Thoracic aorta (tissue), 2 donors: ENCODE measurements around the gene FURIN. TPM values are rescaled to one million over a fixed set of nuclear protein-coding genes. Genes with fewer than 3 reads are reported as not detected.
"Not testable (repeated sequence)": the region's sequence is repeated elsewhere in the genome, so short reads cannot be mapped to it uniquely, and the experiment has no call there.

ENCODE experiments used
- ATAC-seq: fragments of 150-250 bp; one replicate; pipeline ENCODE4 v1.8.0; 2017; ENCODE audit warnings: low read depth; ENCODE audit not compliant: insufficient number of reproducible peaks, low FRiP score
- DNase-seq: peaks from one replicate; pipeline ENCODE4 v3.0.0-alpha.2; 2020; ENCODE audit warnings: low spot score
- H3K27ac ChIP-seq, 2 donors: fragments of 200-600 bp; sonication (generic); 1 replicate in 1 of 2; 2 replicates in 1 of 2; pipeline ENCODE4 v1.5.1; 2016; ENCODE audit warnings: mild to moderate bottlenecking in 2 of 2, moderate library complexity in 2 of 2
- H3K27me3 ChIP-seq: fragments of 200-600 bp; sonication (generic); replicated peaks from 2 replicates; pipeline ENCODE4 v1.6.0; 2016; ENCODE audit warnings: mild to moderate bottlenecking; ENCODE audit not compliant: insufficient read depth
- H3K36me3 ChIP-seq: fragments of 200-600 bp; sonication (generic); one replicate; pipeline ENCODE4 v1.5.1; 2016
- H3K4me1 ChIP-seq, 2 donors: fragments of 200-600 bp; sonication (generic); 1 replicate in 1 of 2; 2 replicates in 1 of 2; pipeline versions ENCODE4 v1.5.1 to v1.6.0; 2016; ENCODE audit warnings: low read depth in 2 of 2, mild to moderate bottlenecking in 1 of 2; ENCODE audit not compliant: control insufficient read depth in 1 of 2
- H3K4me3 ChIP-seq: fragments of 200-600 bp; sonication (generic); 2 replicates; pipeline ENCODE4 v1.5.1; 2016; ENCODE audit warnings: mild to moderate bottlenecking
- H3K9me3 ChIP-seq: fragments of 200-600 bp; sonication (generic); 2 replicates; pipeline ENCODE4 v1.5.1; 2016
- CTCF ChIP-seq: fragments of 200-600 bp; sonication (generic); IDR thresholded peaks from one replicate; pipeline ENCODE4 v1.5.1; 2019; ENCODE audit warnings: antibody characterized with exemption
- total RNA-seq, 2 donors: library from RNA; depleted of rRNA; stranded (reverse); fragments of >200 nt; gene quantifications; one replicate each; pipeline versions ENCODE4 v1.1.0 to v1.2.3, GENCODE V29; 2016

The FURIN gene
- total RNA-seq, 2 donors from 2014 or later, result 78.4 to 89.7 TPM

DNA sequence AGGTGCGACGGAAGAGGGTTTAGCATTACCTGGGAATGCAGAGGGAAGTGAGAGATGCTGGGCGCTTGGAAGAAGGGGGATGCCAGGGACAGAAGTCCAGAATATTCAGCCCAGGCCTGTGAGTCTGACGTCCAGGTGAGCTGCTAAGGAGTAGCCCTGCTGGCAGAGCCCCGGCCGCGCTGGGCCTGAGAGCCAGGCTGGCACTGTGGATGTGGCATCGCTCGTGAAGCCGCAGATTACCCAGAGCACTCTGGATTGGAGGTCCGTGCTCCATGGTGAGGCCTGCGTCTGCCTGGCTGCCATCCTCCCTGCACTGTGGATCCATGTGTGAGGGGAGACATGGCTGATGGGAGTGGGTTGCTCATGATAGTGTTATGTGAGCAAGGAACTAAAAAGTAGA lies 49.2 kb downstream of the FURIN start:
- no peak overlapping the region for H3K4me3 ChIP-seq
- no peak overlapping the region for H3K27ac ChIP-seq
- H3K36me3 ChIP-seq, result peaks cover 70% of the 10 kb centered on the region
- TF ChIP-seq CTCF, result no peak
- H3K9me3 ChIP-seq, result no peaks in the 10 kb centered on the region
- no peaks in the 10 kb centered on the region for H3K4me1 ChIP-seq
- no peak for DNase-seq
- no peak for ATAC-seq
- no peaks in the 10 kb centered on the region for H3K27me3 ChIP-seq

- H3K9me3 ChIP-seq, result no peaks in the 10 kb centered on the region
- no peaks in the 10 kb centered on the region for H3K4me1 ChIP-seq
- DNase-seq, result no peak
- no peaks in the 10 kb centered on the region for H3K27me3 ChIP-seq
- H3K4me3 ChIP-seq, result no peak overlapping the region
- peaks cover 64% of the 10 kb centered on the region for H3K36me3 ChIP-seq
- TF ChIP-seq CTCF, result no peak
- no peak overlapping the region for H3K27ac ChIP-seq
- no peak for ATAC-seq
Observed at GRCh38 chr15:90918034-90918788, 49.8 kb downstream of the FURIN start.

DNA sequence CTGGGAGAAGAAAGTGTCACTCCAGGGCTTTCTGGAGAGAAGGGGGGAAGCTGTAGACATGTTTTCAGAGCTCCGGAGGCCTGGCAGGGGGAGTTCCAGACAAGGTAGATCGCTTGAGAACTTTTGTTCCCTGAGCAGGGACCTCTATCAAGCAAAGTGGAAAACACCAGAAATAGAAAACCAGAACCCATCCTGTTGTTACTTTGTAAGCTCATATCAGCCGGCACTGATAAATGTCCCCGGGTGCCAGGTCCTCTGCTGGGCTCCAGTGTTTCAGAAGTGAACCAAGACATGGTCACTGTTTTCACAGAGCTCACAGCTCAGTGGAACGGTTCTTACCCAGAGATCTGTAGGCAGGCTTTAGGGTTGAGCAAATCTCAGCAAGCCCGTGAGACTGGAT lies 50.4 kb downstream of the FURIN start:
- Histone ChIP-seq H3K4me1 (no peaks in the 10 kb centered on the region), H3K36me3 (peaks cover 58% of the 10 kb centered on the region), H3K9me3 (no peaks in the 10 kb centered on the region), H3K27ac (no peak overlapping the region), H3K4me3 (no peak overlapping the region), H3K27me3 (no peaks in the 10 kb centered on the region)
- no peak for TF ChIP-seq CTCF
- DNase-seq (no peak), ATAC-seq (no peak)

DNA sequence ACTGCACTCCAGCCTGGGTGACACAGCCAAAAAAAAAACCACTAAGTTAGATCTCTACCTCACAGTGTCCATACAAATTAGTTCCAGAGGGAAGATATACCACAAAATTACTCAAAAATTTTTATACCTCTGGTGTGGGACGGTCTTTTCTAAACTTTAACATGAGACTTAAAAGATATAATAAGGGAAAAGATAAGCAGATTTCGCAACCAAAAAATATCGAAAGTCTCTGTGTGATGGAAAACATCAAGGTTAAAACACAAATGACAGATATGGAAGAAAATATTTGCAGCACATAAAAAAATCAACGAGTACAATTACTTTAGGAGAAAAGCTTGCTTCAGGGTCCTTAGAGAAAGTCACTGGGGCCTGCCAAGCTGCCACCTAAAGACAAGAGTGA lies 53.5 kb downstream of the FURIN start:
- H3K36me3 ChIP-seq, result peaks cover 36% of the 10 kb centered on the region
- DNase-seq (no peak), ATAC-seq (no peak)
- H3K9me3 ChIP-seq, result no peaks in the 10 kb centered on the region
- TF ChIP-seq CTCF, result no peak
- no peak overlapping the region for H3K27ac ChIP-seq
- no peaks in the 10 kb centered on the region for H3K4me1 ChIP-seq
- no peak overlapping the region for H3K4me3 ChIP-seq
- H3K27me3 ChIP-seq, result no peaks in the 10 kb centered on the region

DNA sequence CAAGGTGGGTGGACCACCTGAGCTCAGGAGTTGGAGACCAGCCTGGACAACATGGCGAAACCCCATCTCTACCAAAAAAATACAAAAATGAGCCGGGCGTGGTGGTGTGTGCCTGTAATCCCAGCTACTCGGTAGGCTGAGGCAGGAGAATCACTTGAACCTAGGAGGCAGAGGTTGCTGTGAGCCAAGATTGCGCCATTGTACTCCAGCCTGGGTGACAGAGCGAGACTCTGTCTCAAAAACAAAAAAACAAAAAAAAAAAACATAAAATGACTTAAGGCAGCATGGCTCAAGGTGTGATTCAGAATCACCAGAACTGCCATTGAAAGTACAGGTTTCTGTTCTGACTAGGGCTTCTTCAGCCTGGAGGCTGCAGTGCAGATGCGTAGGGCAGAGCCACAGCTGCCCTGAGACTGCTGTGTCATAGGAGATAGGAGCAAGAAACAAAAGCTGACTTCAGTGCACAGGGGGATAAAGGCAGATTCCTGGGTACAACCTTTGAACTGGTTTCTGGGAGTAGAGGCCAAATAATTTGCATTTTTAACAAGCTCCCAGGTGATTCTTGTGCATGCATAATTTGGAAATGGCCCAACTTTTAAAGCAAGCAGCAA lies 54.4 kb downstream of the FURIN start:
- H3K4me1 ChIP-seq, H3K9me3 ChIP-seq, H3K27me3 ChIP-seq, H3K4me3 ChIP-seq, DNase-seq, ATAC-seq, H3K27ac ChIP-seq: not testable (repeated sequence)
- H3K36me3 ChIP-seq, result peaks cover 27% of the 10 kb centered on the region
